PC-9 (cell line): ENCODE results near the gene PUS7.

Experiments used
- EZH2 ChIP-seq: fragments of 200-600 bp; sonication (generic); IDR thresholded peaks from 2 replicates; pipeline ENCODE4 v1.8.0; 2017; ENCODE audit warnings: antibody characterized with exemption, low read depth
- TF ChIP-seq, protein P1 (sequence below): fragments of 200-600 bp; sonication (generic); conservative IDR thresholded peaks from 2 replicates; pipeline ENCODE4 v1.6.1; 2017; ENCODE audit warnings: mixed run types, antibody characterized with exemption, mild to moderate bottlenecking, moderate library complexity

DNA sequence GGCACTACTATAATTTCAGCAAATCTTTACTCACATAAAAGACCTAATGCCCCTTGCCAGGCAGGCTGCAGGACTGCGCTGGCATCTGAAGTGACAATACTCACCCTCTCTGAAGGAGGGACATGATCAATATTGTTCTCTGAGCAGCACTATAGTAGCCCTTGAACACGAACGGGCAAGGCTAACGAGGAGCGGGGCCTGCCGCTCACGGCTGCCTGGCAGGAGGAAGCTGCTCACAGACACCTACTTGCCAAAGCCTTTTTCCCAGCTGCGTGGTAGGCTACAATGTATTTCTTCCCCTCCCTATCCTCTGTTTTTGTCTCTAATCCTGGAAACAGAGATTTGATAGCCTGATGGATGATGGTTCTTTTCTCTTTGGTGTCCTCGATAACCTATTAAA, 19.9 kb downstream of the PUS7 start:
- no peak for TF ChIP-seq EZH2
- TF ChIP-seq, protein P1, sequence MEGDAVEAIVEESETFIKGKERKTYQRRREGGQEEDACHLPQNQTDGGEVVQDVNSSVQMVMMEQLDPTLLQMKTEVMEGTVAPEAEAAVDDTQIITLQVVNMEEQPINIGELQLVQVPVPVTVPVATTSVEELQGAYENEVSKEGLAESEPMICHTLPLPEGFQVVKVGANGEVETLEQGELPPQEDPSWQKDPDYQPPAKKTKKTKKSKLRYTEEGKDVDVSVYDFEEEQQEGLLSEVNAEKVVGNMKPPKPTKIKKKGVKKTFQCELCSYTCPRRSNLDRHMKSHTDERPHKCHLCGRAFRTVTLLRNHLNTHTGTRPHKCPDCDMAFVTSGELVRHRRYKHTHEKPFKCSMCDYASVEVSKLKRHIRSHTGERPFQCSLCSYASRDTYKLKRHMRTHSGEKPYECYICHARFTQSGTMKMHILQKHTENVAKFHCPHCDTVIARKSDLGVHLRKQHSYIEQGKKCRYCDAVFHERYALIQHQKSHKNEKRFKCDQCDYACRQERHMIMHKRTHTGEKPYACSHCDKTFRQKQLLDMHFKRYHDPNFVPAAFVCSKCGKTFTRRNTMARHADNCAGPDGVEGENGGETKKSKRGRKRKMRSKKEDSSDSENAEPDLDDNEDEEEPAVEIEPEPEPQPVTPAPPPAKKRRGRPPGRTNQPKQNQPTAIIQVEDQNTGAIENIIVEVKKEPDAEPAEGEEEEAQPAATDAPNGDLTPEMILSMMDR: no peak
